MCF 10A (cell line): ENCODE data around the gene PLA2G4B. TPM values are rescaled to one million over a fixed set of nuclear protein-coding genes. Genes with fewer than 3 reads are reported as not detected.

Experiments
- BruUV-seq: library from RNA; stranded (reverse); fragments of 400-500 nt; replicated peaks from 2 replicates; lab custom pipeline; 2021; lab: Mats Ljungman, UMichigan
- CTCF ChIA-PET: fragments of 300-600 bp; sonication (Branson Sonifier 250); formaldehyde crosslinking; extraction: SDS; loops from one replicate; lab custom pipeline; 2021; ENCODE audit warnings: antibody characterized with exemption, inconsistent platforms; lab: Yijun Ruan, JAX
- POLR2A ChIA-PET: fragments of 300-600, 350-650 bp; sonication (Branson Sonifier 250); formaldehyde crosslinking; extraction: SDS; loops from one replicate; lab custom pipeline; 2020; ENCODE audit warnings: antibody characterized with exemption, inconsistent platforms; lab: Yijun Ruan, JAX
- DNase-seq: peaks from one replicate; pipeline ENCODE4 v3.0.0-alpha.2; 2018; ENCODE audit not compliant: unreplicated experiment
- H3K27ac Mint-ChIP-seq: one replicate; pipeline ENCODE4 v1.8.0; 2022; ENCODE audit warnings: mild to moderate bottlenecking, low read depth, mixed read lengths; ENCODE audit not compliant: unreplicated experiment
- H3K27me3 Mint-ChIP-seq: one replicate; pipeline ENCODE4 v1.8.0; 2022; ENCODE audit warnings: mixed read lengths; ENCODE audit not compliant: insufficient read depth, unreplicated experiment
- H3K36me3 Mint-ChIP-seq: one replicate; pipeline ENCODE4 v1.8.0; 2022; ENCODE audit warnings: mild to moderate bottlenecking, moderate library complexity, mixed read lengths; ENCODE audit not compliant: insufficient read depth, unreplicated experiment
- H3K4me1 Mint-ChIP-seq: one replicate; pipeline ENCODE4 v1.8.0; 2022; ENCODE audit warnings: mixed read lengths; ENCODE audit not compliant: insufficient read depth, unreplicated experiment
- H3K4me3 Mint-ChIP-seq: one replicate; pipeline ENCODE4 v1.8.0; 2022; ENCODE audit warnings: mild to moderate bottlenecking, moderate library complexity, mixed read lengths; ENCODE audit not compliant: unreplicated experiment
- H3K9me3 Mint-ChIP-seq: one replicate; pipeline ENCODE4 v1.8.0; 2022; ENCODE audit warnings: mixed read lengths; ENCODE audit not compliant: unreplicated experiment
- CTCF ChIP-seq: fragments of 200-600 bp; IDR thresholded peaks from one replicate; pipeline ENCODE4 v1.8.0; 2022; ENCODE audit warnings: antibody characterized with exemption, mild to moderate bottlenecking; ENCODE audit not compliant: unreplicated experiment
- intact Hi-C: fragments of 100-400 bp; cut with micrococcal nuclease; formaldehyde crosslinking; loops from 2 replicates; pipeline ENCODE4 v1.14.1; 2022
- microRNA-seq: library from miRNA; unstranded; fragments of <30 nt; microRNA quantifications from one replicate; pipeline ENCODE4 v1.2.0, GENCODE V29; 2022
- total RNA-seq: library from RNA; stranded (reverse); gene quantifications from 2 replicates; pipeline ENCODE4 v1.2.3, GENCODE V29; 2022

The PLA2G4B gene
- total RNA-seq, 1 experiment from 2014 or later: 3.8 TPM

- H3K4me1 Mint-ChIP-seq: peaks cover 6% of the 10 kb centered on the region
Observed at GRCh38 chr15:41897363-41897799, 58.7 kb downstream of the PLA2G4B start.

More at GRCh38 chr15:41897363-41897799, 58.7 kb downstream of the PLA2G4B start:
- H3K27me3 Mint-ChIP-seq: no peaks in the 10 kb centered on the region
- POLR2A ChIA-PET: interaction anchor here (0.7 kb wide), 1 partner anchor 20 kb away, joined by 4 read pairs; no protein-coding TSS in a partner anchor
- BruUV-seq: no TSS peak
- H3K36me3 Mint-ChIP-seq: peaks cover 18% of the 10 kb centered on the region
- DNase-seq: no peak
- H3K27ac Mint-ChIP-seq: no peak overlapping the region
- H3K9me3 Mint-ChIP-seq: no peaks in the 10 kb centered on the region
- H3K4me3 Mint-ChIP-seq: no peak overlapping the region
- CTCF ChIA-PET: no interaction called here
- TF ChIP-seq CTCF: no peak
- intact Hi-C loops: no loop called here

Small RNA genes within 50 kb of the gene (microRNA-seq; reads per million reads assigned to microRNA genes)
- not detected for gene MIR4310

Other genes with a start within 250 kb of the PLA2G4B start
- 15.9 and 17.5 TPM in 2 replicates for gene MGA, start 178.4 kb upstream of the PLA2G4B start, total RNA-seq
- 33.2 and 35.0 TPM in 2 replicates for gene MAPKBP1, start 64.4 kb upstream of the PLA2G4B start, total RNA-seq
- gene JMJD7, start 10.8 kb upstream of the PLA2G4B start, total RNA-seq: 9.2 and 13.3 TPM in 2 replicates
- 1.1 TPM in 2 replicates for gene SPTBN5, start 55.2 kb downstream of the PLA2G4B start, total RNA-seq
- 24.2 and 27.1 TPM in 2 replicates for gene EHD4, start 133.7 kb downstream of the PLA2G4B start, total RNA-seq
- gene PLA2G4E, start 182.2 kb downstream of the PLA2G4B start, total RNA-seq: 0.07 and 0.12 TPM in 2 replicates